Activated naive CD8-positive, alpha-beta T cell treated with anti-CD3 and anti-CD28 coated beads, Interleukin-2, amount 50 U/mL, for 16 hours (primary cell): Measurements from ENCODE around the gene ALDH5A1.

Experiments used
- DNase-seq: peaks from one replicate; pipeline ENCODE4 v3.0.0-alpha.2; 2020; ENCODE audit warnings: low read depth, low spot score

Gene ALDH5A1

DNA sequence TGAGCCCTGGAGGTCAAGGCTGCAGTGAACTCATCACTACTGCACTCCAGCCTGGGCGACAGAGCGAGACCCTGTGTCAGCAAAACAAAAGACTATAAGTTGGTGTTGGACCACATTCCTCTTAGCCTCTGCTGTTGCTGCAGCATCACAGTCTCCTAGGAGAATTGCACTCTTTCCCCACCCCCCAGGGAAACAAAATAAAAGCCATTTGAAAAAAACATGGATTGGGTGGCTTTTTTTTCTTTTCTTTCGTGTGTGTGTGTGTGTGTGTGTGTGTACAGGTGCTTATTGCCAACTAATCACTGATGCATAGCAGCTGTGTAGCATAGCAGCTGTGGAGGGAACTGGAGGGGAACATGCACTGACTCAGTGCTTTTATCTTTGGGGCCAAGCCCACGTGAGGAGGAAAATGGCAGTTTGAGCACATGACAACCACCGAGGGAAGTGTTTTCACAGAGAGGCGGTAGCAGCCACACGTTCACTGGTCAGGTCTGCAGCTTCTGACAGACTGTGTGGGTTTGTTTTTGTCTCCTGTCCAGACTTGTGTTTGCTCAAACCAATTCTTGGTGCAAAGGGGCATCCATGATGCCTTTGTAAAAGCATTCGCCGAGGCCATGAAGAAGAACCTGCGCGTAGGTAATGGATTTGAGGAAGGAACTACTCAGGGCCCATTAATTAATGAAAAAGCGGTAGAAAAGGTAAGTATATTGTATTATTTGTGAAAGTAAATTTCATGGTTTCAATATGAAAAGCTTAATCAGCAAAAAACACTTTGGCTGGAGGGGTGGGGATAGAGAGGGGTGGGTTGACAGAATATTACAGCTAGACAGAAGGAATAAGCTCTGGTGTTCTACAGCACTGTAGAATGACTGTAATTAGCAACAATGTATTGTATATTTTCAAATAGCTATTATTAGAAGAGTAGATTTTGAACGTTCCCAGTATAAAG is 27.7 kb downstream of the ALDH5A1 start:
- no peak for DNase-seq

DNA sequence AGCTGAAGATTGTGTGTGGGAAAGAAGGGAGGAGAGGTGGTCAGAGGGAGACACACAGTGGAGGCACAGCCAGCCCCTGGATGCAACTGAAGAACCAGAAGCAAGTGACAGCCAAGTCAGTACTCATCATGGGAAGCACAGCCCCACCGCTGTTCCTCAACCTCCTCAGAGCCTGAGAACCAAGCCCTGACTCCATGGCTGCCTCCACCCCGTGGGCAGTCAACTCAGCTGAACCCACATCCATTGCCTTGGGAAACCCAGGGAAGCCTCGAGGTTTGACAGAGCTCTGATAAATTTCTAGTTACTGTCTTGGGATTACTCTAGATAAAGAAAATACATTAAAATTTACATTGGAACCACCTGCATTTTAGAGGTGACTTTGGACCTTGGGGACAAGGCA is 29.6 kb downstream of the ALDH5A1 start:
- DNase-seq = no peak

DNA sequence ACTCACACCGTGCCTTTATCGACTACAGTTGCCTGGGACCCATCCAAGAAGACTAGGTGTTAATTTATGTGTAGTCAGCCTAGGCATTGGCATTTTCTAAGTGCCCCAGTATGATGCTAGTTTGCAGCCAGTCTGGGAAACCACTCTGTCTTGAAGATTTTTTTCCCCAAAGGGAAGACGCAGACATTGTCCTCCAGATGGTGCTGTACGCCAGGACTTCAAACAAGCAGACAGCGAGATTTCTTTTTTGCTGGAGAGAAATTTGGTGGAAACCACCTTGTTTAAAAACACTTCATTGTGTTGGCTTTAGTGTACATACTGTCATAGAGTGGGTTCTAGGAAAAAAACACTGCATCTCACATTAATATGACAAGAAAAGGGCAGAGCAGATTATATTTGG is 30.0 kb downstream of the ALDH5A1 start:
- no peak for DNase-seq

DNA sequence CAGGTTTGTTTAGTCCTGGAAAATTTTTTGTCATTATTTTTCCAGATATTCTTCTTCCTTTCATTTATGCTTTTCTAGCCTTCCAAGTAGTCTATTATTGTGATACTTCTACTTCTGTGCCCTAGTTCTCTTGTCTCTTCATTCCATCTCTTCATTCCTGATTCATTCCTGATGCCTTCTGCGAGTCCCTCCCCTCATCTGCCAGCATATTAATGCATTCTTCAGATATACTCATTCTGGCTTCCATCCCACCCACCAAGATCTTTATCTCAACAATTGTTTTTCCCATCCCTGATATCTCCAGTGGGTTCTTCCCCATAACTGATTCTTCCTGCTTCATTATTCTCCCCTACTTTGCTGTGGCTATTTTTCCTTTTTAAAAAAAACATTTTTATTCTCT is 35.2 kb downstream of the ALDH5A1 start:
- no peak for DNase-seq

DNA sequence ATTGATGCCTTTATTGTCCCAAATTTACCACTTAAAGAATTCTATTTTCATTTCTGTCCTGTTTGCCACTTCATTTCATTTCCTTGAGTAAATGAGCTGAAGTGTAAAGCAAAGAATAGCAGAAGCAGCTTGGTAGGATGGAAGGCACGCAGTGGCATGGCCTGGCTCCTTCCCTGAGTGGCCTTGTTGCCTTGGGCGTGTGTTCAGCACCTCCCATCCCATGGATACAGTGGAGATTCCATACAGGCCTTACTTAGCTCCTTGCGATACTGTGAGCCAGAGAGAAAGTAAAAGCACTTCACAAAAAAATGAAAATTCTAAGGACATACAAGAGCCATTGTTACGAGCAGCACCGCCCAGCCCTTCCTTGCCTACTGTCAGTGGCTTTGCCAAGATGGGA is 39.6 kb downstream of the ALDH5A1 start:
- DNase-seq = no peak

DNA sequence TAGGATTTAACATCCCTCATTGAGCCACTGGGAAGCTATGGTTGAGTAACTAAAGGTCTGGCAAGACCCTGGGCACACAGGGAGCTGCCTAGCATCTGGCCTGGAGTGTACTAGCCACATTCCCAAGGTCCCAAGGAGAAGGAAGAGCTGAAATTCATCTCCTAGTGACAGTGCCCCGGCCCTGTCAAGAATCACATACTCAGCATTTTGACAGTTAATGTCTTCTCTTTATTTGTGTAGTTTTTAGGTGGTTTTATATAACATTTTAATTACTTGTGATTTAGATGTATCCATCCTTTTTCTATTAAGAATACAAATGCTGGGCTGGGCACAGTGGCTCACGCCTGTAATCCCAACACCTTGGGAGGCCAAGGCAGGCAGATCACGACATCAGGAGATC is 40.4 kb downstream of the ALDH5A1 start:
- no peak for DNase-seq

DNA sequence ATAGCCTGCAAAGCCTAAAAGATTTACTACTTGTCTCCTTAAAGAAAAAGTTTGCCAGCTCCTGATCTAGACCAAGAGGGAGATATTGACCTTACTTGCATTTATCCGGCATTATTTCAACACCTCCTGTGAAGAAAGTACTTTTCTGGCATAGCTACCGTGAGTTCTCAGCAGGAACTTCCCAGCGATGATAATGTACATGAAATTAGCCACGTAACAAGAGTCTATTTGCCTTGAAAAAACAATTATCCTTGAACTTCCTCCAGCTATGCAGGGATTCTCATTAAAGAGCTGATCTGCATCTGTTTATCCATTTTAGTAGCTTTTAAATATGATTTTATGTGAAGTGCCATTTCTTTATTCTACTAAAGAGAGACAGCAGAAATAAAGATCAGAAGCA is 41.7 kb downstream of the ALDH5A1 start:
- DNase-seq = no peak

DNA sequence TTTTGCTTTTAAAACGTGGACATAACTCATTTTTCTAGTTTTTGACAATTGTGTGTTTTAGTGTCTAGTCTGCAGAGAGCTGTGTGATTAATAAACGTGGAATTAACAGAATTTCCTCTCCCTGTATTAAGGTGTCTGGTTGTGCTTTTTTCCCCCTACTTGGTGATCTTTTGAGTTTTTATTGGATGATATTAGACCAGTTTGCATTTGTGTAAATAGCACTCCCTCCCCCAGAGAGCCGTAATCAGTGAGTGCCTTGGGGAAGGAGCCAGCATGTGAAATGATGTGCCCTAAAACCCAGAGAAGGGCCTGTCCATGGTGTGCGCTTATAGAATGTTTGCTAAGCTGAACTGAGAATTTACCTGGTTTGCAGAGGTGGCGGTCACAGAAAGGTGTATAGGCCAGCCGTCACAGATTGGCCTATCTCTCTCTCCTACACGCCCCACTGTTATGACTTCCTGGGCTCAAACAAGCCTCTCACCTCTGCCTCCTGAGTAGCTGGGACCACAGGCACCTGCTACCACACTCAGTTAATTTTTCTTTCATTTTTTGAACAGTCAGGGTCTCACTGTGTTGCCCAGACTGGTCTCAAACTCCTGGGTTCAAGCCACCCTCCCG is 42.4 kb downstream of the ALDH5A1 start:
- no peak for DNase-seq

DNA sequence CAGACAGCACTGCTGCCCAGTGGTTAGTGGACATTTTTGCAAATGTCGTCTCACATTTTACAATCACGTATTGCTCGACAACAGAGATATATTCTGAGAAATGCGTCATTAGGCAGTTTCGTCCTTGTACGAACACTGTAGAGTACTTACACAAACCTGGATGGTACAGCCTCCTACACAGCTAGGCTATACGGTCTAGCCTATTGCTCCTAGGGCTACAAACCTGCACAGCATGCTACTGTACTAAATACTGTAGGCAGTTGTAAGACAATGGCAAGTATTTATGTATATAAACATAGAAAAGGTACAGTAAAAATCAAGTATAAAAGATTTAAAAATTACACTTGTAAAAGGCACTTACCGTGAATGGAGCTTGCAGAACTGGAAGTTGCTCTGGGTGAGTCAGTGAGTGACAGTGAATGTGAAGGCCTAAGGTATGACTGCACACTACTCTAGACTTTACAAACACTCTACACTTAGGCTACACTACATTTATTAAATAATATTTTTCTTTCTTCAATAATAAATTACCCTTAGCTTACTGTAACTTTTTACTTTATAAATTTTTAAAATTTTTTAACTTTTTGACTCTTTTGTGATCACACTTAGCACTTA is 43.1 kb downstream of the ALDH5A1 start:
- DNase-seq = no peak

DNA sequence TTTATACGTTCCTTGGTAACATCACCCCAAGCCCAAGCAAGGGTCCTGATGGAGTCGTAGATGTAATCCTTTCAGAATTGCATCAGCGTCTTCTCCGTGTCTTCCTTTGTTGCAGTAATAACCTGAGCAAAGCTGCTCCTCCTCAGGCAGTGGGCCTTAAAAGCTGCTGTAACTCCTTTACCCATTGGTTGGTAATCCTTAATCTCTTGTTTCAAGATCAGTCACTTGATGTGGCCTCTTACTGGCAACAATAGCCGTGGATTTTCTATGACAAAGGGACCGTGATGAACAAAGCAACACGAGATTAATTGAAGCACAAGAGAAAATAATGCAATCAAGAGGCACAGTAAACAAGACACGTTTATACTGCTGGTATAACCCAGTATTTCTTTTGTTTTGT is 44.6 kb downstream of the ALDH5A1 start:
- DNase-seq = no peak

DNA sequence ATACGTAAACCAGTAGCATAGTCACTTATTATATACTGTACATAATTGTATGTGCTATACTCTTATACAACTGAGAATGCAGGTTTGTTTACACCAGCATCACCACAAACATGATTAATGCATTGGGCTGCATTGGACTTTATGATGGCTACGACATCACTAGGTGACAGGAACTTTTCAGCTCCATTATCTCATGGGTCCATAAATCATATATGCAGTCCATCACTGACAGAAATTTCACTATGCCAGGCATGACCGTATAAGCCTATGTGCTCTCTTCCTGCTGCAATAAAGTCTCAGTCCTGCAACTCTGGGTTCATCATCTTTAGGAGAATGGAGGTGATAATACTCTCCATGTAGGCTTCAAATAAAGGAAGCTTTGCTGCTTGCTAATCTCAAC is 45.4 kb downstream of the ALDH5A1 start:
- DNase-seq = no peak

DNA sequence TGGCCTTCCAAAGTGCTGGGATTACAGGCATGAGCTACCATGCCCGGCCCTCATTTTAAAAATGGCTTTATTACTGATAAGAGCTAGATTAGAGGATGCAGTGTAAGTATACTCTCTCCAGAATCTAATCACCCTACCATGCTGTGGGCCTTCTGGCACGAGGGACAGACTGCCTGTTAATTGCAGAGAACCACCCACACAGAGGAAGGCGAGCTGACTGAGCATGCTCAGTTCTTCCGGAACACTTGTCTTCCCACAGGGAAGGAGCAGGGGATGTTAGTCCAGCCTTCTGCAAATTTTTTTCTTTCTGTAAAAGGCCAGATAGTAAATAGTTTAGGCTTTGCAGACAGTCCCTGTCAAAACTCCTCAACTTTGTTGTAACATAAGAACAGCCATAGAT is 48.9 kb downstream of the ALDH5A1 start:
- DNase-seq = no peak

DNA sequence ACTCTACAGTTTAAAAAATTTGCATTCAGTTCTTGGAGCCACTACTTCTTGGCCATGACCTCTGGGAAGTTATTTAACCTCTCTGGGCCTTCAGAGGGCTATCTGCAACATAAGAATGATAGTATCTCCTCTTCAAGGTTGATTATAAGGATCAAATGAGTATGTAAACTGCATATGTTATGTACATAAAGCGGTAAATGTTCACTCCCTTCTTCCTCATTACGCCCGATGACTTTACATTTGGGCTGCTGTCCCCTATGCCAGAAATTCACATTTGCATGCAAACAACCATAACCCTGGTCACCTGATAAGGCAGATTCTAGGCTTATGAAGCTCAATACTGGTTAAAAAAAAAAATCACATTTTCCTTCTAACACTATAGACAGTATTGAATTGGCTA is 50.4 kb downstream of the ALDH5A1 start:
- no peak for DNase-seq

DNA sequence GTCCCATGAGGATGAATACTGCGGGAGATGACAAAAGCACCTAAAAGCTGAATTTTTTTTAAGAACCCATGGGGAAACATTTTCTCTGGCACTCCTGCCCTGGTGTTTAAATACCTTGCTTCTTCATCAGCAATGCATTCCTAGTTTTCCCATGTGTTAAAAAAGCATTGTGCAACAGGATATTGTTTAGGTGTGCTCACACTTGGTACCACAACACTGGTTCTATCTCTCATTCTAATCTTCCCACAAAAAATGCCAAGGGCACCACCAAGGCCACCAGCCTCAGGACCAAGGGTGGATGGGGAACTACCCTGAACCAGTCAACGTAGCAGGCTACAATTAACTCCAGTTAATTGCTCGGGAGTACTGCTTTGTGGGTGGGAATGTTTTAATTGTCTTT is 50.9 kb downstream of the ALDH5A1 start:
- DNase-seq = no peak

DNA sequence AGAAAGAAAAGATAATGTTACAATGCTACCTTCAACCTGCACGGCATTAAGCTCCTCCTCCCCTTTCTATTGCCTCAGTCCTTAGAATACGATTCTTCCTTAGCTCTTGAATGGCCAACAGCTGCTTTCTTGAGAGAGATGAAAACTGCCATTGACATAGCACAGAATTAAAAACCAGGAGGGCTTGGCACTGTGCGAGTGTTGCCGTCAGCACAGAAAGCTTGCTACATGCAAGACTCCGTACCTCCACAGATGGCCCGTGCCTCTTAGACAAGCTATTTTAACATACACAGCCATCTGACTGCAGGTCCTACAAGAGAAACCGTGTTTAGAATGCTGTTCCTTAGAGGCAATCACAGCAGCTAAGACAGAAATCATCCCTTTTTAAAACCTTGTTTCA is 51.7 kb downstream of the ALDH5A1 start:
- DNase-seq = no peak

DNA sequence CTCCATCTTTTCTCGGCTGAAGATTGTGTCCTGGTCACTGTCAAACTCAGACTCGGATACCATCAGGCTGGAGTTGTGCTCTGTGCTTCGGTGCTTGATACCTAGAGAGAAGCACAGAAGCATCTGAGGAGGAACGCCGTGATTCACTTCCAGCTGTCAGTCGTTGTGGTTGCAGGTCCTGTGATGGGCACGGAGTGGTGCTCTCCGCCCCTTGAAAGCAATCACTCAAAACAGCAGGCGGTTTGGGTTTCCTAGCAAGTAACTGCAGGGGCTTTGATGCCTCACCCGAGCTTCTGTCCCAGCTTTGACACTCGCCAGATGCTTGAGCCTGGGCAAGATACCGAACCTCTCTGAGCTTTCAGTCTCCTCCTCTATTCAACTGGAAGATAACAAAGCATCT is 52.5 kb downstream of the ALDH5A1 start:
- DNase-seq = peak; percentile 6

DNA sequence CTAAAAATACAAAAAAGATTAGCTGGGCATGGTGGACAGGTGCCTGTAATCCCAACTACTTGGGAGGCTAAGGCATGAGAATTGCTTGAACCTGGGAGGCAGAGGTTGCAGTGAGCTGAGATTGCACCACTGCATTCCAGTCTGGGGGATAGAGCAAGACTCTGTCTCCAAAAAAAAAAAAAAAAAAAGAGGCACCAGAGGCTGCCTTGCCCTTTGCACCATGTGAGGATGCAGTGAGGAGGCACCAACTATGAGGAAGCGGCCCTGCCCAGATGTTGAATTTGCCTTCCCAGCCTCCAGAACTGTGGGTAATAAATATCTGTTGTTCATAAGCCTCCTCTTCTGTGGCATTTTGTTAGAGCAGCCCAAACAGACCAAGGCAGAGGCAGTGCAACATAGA is 54.4 kb downstream of the ALDH5A1 start:
- DNase-seq = no peak

DNA sequence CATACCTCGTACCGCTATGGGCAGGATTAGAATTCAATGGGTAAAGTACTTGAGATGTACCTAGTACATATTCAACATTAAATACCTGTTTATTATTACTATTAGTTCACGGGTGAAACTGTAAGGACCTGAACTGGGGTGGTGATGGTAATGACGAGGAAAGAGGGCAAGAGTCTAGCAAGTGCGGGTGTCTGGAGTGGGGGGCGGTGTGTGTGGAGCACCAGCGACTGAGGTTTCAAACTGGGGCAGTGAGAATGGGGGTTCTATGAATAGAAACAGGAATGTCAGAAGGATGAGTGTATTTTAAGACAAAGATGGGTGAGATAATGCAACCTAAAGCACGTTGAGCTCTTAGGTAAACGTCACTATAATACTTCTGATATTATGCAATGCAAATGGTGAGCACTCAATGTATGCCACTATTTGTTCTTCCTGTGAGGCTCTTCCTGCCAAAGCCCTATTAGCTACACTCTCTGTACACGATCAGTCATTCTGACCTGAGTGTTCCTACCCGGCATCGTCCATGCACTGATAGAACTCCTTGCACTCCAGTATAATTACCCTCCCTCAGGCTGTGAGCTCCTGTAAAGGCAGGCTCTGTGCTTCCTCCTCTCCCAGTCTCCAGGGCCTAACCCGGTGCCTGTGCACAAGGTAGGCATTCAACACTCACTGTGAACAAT is 55.0 kb downstream of the ALDH5A1 start:
- no peak for DNase-seq

DNA sequence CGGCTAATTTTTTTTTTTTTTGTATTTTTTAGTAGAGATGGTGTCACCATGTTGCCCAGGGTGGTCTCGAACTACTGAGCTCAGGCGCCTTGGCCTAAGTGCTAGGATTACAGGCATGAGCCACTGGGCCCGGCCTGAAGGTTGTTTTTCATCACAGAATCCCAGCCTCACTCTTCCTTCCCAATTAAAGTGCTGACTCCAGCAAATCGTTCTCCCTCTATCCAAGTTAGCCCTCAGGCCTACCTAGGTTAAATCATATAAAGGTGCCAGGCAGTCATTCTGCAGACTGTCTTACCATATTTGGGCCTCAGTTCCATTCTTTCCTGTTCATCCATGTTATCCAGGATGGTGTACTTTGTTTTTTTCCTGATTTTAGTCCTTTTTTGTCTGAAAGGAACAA is 56.4 kb downstream of the ALDH5A1 start:
- DNase-seq = no peak

DNA sequence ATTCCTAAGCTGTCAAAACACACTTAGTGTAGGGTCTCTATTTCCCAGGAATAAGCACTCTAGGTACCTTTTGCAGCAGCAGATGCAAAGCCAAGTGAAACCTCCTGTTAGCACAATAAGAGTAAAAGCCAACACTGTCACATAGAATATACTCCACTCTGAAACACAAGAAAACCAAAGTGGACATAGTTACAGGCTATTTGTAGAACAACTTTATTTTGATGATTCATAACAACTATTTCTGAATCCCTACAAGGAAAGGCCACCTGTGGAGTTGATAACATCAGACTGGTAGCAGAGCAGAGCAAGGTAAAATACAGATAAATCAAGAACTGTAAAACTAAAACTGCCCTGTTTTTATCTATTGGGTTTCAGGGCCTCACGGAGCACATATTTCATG is 59.7 kb downstream of the ALDH5A1 start:
- DNase-seq = no peak

DNA sequence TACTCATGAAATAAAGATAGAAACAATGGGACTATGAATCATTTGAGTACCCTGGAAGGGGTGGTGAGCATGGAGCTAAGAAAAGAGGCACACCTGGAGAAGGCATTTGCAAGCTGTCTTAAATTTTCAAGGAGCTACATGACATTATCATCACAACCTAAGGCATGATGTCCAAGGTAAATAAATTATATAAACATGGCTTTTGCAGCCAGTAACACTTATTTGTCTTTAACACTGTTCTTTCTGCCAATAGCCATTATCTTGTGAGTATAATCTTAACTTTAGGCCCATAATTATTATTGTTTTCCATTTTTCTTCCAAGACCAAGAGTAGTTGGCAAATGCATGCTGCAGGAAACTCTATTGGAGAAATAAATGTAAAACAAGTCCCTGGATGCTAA is 63.7 kb downstream of the ALDH5A1 start:
- DNase-seq = no peak

DNA sequence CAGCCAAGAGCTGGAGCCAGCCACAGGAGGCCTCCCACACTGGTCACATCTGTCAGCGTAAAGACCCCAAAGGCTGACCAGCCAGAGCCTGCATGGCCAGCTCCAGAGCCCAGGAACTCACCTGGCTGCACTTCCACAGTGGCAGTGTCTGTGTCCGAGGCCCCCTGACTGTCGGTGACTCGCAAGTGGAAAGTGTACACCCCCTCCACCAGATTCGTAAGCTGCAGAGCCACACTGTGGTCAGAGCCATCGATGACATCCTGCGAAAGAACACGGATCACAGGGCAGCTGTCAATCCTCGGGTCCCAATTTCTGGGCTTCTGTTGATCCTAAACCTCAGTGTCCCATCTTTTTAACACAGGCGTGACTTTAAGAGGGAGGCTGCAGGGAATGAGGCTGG is 69.3 kb downstream of the ALDH5A1 start:
- no peak for DNase-seq
